EH (cell line): ENCODE measurements around the gene DLG2.
"Not testable (repeated sequence)": the region's sequence is repeated elsewhere in the genome, so short reads cannot be mapped to it uniquely, and the experiment has no call there.

ENCODE experiments used
- DNase-seq: peaks from one replicate; pipeline ENCODE4 v3.0.0-alpha.2; 2015; ENCODE audit warnings: low read depth

DLG2 gene

DNA sequence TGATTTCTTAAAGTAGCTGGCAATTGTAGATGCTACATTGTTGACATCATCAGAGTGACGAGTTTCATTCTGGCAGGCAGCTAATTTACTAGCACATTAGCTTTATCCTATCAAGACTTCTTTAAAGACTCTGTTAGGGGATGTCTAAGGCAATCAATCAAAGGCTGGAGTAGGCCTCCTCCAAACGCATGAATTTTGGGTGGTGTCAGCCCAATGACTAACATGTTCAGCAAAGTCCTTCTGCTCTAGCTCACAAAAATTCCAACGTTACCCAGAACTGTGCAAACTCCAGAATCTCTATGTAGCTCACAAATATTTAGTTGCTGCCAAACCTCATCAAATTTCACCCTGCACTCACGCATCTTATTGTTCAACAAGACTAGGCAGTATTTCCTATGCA lies 395.6 kb downstream of the DLG2 start:
- no peak for DNase-seq

DNA sequence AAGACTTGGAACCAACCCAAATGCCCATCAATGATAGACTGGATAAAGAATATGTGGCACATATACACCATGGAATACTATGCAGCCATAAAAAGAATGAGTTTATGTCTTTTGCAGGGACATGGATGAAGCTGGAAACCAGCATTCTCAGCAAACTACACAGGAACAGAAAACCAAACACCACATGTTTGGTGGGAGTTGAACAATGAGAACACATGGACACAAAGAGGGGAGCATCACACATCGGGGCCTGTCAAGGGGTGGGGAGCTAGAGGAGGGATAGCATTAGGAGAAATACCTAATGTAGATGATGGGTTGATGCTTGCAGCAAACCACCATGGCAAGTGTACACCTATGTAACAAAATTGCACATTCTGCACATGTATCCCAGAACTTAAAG lies 397.4 kb downstream of the DLG2 start:
- DNase-seq: not testable (repeated sequence)

DNA sequence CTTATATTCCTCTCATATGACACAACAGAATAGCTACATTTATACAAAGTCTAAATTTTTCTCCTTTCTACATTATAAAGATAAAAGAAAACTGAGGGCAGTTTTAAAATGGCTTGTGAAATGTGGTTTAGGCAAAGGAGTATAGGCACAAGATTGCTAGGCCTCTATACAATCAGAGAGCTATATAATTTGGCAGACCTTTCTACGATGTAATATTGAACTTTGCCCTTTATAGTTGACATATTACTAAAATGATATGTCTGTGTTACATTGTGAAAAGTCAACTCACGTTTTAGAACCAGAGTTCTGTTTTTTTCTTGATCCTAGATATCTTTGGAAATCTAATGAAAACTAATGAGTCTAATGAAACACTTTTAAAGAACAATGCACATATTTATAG lies 430.2 kb downstream of the DLG2 start:
- no peak for DNase-seq

DNA sequence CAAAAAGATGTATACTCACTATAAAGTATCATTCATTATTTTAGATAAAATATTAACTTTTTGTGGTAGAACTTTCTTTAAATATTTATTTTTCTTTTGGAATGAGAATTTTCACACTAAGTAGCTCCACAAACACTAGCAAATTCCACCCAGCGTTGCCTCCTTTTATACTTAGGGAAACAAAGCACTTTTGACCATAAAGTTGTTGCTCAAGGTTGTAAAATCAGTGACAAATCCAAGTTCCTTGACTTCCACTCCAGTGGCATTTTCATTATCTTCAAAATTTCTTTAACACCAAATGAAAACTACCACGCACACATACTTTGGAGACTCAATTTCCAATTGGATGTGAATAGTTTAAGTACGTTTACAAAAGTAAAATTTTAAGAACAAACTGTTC lies 431.2 kb downstream of the DLG2 start:
- no peak for DNase-seq

DNA sequence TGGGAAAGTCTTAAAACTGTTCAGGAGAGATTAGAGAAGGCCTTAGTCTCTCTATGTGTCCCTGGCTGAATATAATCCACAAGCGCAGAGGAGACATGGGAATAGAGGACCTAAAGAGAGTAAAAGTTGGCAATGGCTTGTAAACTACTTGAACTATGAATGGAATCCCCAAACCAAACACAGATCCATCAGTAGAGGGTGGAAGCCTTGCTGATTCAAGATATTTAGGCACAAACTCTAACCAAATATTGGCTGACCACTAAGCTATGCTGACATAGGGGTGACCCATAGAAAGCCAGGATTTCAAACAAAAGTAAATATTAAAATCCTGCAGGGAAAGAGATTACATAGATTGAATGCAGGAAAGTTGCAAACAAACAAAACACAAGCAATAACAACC lies 439.2 kb downstream of the DLG2 start:
- no peak for DNase-seq

DNA sequence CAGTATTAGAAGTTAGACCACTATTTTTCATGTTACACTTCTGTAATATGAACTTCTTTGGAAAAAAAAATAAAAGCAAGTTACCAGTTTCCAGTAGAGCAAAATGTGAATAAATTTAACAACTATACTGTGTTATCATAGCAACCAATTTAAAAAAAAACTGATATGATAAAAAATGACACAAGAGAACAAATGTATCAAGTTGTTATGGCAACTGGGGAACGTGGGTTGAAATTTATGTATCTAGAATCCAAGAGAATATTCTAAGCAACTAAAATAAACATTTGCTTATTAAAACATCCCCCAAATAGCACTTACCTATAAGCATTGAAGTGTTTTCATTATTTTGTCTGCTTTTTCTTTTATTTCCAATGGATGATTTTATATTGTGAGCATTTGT lies 442.4 kb downstream of the DLG2 start:
- no peak for DNase-seq

DNA sequence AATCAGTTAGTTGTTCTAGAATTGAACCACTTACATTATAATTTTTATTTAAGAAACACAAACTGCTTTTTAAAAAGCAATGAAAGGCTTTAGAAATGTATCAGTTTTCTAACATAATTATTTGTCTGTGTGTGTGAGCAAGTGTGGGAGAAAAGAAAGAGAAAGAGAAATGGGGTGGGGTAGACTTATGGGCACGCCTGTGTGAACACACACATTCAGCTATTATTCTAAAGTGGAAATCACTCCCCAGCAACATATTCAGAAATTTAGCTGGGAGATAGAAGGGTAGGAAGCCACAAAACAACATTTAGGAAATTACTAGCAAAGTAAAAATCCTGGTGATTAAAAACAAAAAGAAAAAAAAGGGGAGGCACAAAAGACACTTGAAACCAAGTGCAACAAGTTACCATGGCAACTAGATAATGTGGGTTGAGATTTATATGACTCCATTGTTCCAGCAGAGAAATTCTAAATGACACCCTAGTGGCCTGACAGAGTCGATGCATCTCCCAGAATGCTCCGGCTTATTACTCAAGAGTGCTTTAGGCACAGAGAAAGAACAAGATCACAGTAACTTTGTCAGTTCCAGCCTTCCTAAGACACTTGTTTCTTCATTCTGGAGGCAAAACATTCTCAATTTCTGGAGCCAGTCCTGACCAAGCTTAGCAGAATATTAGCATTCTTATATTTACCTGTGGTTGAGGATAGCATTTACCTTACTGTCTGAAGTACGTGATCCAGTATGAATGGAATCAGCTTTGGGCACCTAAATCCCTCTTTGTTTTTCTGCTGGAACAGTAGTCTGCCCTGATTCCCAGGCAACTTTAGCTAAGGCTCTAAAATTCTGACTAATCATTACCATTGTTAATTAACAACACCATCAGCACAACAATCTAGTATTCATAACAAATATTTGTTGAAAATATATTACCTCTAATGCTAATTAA lies 444.4 kb downstream of the DLG2 start:
- no peak for DNase-seq

DNA sequence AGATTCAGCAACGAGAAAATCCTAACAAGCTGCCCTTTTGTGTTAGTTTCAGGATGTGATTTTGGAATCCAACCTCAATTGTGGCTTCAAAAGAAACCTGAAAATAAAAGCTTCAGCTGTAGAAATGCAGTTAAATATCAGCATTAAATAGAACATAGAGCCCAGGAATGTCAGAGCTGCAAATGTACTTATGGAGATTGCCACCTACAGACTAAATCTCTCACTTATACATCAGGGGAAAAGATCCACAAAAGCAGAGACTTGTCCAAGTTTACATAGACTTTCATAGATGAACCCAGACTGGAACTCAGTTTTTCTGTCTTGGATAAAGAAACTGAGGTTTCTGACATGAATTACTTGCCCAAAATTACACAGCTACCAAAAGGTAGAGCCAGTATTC lies 446.6 kb downstream of the DLG2 start:
- DNase-seq: no peak

DNA sequence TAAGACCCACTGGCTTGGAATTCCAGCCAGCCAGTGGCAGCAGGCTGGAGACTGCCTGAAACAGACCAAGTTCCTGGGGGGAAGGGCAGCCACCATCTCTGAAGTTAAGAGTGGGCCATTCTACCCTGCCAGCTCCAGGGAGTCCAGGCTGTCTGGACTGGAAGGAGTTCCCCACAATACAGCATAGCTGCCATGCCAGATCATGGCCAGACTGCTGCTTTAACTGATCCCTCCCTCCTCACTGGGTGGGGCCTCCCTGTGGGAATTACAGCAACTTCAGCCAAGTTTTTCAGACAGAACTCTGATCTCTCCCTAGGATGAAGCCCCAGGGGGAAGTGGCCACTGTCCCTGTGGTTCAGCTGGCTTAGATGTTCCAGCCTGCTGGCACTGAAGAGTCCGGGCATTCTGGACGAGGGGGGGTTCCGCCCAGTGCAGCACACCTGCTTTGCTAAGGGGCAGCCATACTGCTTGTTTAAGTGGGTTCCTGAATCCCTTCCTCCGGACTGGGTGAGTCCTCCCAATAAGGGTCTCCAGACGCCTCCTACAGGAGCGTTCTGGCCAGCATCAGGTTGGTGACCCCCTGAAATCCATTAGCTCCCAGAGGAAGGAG lies 455.4 kb downstream of the DLG2 start:
- DNase-seq: no peak

DNA sequence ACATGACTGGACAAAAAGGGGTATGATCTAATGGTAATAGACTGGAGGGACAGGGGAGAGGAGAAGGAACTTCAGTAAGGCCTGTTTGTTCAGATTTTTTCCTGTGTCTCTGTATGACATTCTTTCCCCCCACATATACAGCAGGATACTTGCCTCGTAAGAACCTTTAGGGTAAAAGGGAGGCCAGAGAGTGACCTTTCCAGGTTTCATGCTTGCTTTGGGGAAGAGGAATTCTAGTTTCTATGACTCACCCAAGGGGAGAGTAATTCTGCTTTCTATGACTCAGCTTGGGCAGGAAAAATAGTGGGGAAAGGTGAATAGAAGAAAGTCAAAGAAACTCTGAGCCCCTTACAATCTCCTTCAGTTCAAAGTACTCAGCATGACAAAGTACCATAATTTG lies 457.0 kb downstream of the DLG2 start:
- no peak for DNase-seq

DNA sequence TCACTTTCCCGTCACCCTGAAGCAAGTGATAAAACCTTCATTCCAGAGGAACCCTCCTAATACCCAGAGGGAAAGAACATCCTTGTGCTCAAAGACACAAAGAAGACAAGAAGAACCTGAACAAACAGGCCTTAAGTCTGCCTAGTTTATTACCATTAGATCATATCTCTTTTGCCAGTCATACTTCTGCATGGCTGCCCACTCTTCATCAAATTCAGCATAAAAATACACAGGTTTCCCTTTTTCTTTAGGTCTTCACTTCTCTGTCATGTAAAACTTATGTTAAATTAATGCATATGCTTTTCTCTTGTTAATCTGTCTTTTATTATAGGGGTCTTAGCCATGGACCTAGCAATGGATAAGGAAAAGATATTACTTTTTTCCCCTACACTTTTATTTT lies 459.7 kb downstream of the DLG2 start:
- DNase-seq: no peak

DNA sequence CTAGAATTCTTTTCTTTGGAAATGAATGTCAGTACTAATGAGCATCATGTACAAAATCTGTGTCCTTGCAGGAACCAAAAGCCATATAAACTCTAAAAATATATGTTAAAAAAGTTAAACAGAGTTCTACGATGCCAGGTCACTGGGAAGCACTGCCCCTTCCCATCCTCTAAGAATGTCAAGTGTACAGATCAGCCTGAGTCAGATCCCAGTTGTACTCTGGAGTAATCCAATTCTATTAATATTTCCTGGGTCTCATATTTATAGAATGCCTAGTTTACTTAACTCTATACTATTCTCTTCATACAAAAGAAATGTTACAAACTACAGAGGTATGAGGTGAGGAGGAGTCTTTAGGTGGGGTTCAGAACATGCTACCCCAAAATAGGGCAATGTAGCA lies 460.1 kb downstream of the DLG2 start:
- no peak for DNase-seq

DNA sequence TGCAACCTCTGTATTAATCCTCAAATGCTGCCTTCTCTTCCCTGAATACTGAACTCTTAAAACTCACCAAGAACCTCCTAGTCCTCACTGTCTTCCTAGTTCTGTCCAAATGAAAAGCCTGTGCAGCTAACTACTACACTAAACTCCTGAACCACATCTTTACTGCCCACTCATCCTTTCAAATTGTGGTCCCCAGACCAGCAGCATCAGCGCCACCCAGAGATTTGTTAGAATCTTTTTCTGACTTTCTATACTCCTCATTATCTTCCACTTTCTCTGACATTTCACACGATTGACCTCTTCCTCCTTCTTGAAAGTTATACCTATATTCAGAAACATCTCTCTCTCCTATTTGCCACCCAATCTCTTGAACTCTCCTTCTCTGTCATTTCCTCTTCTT lies 461.3 kb downstream of the DLG2 start:
- no peak for DNase-seq

DNA sequence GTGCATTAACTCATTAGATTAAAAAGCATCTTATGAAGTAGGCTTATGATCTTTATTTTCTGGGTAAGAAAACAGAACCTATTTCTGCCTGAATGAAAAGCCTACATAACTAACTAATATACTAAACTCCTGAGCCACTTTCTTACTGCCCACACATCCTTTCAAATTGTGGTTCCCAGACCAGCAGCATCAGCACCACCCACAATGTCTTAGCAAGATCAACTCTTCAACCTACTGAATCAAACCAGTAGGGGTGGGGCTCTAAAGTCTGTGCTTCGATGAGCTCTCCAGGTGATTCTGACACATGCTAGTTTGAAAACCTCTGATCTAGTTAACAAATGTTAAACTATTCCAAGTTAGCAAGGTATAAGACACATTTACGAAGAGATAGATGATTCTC lies 462.4 kb downstream of the DLG2 start:
- DNase-seq: no peak

DNA sequence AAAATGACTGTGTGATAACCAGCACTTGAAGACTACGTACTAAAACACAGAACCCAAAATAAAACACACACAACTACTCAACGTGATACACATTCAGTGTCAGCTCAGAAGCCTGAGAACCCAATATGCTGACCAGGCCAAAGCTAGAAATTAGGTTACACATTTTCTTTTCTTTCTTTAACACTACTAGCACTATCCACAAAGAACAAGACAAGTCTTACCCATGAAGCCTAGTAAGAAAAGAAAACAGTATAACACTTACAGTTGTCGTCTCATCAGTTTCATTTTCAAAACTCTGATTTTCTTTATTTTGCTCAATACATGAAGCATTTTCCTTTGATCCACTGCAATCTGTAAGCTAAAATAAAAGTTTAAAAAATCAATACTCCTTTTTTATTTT lies 472.9 kb downstream of the DLG2 start:
- no peak for DNase-seq

DNA sequence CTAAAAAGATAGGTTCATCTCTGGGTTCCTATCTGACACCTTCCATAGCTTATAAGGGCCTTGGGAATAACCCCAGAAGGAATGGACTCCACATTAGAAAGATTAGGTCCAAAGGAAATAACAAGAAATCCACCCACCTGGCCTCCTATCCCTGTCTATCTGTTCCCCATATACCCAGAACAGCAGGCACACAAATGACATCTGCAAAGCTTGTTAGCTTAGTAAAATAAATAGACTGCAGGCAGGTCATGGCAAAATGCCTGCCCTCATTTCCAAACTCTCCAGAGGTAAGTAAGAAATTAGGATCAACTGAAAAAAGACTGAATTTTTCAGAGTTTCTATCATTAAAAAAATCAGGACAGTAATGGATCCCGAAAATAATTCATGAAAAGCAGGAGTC lies 489.5 kb downstream of the DLG2 start:
- no peak for DNase-seq

DNA sequence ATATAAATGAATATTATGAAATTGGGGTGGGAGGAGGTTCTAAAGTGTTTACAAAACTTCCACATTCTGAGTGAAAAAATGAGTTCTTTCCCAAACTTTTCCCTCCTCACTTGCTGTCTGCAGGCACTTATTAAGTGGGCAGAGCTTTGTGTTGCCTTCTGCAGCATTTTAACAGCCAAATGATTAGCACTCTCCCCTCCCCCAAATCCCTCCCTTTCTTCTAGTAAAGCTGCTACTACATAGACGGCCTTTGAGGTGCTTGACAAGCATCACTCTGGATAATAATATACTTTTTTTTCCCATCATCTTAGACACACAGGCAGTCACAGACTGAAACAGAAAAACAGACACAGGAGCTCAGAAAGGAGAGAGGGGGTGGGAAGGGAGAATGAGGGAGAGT lies 493.5 kb downstream of the DLG2 start:
- DNase-seq: no peak

DNA sequence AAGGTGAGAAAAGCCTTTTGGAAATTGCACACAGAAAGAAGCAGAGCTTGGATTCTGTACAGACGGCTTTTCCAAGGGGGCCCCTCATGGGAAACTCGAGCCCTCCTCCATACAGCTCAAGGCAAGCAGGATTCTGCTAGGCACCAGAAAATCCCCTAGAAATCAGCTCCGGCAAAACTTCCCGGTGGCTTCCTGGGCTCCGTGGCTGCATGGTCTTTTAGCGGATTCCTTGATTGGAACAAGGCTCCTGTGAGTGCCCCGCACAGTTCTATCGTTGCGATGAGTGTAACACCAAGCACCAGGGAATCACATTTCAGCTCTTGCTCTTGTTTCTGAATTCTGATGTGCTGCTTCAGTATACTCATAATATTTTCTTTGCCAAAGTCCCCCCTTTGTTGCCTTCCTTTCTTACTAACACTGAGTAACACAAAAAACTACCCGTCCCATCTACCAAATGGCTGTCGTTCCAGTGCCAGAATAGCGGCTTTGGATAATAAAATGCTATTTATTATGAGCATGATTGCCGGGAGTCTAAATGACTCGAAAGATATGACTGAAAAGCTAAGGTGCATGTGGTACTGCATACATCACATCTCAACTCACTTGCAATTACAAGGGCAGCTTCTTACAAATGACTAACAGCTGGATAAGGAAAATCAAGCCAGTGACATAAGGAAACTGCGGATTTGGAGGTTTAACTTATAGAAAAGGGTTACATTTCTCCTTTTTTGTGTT lies 494.1 kb downstream of the DLG2 start:
- no peak for DNase-seq

DNA sequence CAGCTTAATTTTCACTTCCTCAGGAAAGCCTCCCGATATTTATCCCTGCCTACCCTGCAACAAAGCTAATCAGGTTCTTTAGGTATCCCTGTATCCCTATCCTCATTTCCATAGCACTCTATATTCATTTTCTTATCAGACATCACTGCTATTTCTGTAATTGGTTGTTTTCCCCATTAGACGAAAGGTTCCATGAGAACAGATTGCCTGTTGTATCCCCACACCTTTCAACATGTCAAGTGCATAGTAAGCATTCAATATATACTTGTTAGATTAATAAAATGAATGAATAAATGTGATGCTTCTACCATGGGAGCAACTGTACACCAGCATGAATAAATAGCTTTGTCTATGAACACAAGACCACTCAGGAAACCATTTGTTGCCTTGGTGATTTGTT lies 499.8 kb downstream of the DLG2 start:
- DNase-seq: no peak

DNA sequence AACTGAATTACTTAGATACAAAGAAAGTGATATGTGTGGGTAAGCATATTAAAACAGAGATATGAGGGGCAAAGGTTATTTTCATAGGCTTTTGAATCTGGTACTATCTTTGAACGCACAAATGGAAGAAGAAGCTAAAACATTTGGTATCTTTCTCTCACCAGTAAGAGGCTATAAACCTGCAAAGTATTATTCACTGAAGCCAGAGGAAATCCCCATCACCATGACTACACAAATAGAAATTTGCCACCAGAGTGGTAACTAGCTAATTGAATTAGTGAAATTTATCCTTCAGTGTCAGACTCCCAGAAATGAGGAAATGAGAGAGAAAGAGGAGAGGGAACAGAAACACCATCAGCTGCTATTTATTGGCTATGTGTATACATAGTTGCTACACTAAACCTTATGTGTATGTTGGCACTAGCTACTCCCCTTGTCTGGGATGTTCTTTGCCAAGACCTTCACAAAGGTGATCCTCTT lies 503.4 kb downstream of the DLG2 start:
- DNase-seq: no peak

DNA sequence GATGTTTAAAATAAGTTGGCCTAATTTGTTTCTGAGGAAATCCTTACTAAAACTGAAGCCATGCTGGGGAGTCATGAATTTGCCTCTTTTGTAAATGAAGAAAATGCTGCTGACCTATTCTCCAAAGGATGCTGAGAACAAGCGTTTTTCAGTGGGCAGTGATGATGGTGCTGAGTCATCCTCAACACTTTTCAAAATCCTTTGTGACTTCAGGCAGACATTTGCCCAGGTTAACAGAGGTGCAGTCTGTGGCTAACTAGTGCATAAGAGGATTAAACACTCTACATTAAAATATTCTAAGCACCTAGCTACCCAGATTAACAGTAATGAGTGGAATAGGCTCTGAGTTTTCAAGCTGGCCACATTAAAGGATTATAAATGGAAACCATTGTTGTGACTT lies 509.0 kb downstream of the DLG2 start:
- no peak for DNase-seq

DNA sequence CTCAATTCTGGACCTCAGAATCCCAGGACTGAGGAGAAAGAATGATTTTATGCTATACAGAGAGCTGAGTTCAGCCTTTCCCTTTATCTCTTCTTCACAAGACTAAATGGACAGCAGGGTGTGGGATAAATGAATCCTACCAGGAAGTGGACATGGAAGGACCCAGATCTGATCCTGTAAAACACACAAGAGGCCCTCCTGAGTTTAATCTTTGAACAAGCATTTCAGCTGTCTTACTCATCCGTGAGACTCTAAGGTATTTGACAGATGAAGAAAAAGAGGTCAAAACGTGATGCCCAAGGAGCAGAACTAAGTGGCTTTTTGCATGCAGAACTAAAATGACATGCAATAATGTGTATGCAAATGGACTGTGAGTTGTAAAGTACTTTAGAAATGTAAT lies 511.3 kb downstream of the DLG2 start:
- DNase-seq: no peak

DNA sequence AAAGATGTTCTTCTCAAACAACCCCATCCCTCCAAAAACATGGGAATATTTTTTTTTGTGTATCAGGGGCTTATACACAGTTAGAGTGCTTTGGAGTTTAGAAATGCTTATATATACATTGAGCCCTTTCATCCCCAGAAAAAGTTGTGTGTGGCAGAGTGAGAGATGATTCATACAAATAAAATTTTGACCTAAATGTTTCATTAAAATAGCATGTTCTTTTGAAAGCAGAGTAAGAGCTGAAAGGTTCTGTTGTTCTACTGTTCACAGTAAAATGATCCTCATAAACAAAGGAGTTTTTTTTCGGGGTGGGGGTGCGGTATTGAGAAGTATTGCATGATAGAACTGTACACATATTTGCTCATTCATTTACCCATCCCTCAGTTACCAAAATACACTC lies 512.4 kb downstream of the DLG2 start:
- DNase-seq: no peak
